Measurements from ENCODE around the gene PRRC2A.

DNA sequence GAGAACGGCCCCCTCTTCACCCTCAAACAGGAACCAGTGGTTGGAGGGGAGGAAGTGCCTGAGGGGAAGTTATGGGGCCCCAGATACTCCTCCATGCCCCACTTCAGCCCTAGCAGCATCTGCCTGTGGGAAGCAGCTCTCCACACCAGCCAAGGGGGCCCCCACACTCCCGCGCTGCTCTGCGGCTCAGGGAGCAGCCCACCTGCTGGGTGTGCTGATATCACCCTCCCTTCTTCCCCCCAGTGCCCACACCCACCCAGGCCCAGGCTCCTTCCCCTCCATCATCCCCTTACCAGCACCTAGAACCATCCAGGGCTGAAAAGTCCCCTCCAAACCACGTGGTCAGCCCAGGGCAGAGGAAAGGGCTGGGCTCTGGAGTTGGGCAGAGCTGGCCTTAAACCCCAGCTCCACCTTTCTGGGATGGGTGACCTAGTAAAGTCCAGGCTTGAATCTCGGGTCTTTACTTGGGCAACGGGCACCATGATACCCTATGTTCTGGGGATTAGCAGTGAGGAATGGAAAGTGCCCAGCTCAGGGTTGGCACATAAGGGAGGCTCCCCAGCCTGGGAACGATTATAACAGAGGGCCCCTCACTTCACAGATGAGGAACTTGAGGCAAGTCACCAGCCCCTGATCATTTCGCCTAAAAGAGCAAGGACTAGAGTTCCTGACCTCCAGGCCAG lies 33.8 kb upstream of the PRRC2A start:
- TF ChIP-seq, protein P1, sequence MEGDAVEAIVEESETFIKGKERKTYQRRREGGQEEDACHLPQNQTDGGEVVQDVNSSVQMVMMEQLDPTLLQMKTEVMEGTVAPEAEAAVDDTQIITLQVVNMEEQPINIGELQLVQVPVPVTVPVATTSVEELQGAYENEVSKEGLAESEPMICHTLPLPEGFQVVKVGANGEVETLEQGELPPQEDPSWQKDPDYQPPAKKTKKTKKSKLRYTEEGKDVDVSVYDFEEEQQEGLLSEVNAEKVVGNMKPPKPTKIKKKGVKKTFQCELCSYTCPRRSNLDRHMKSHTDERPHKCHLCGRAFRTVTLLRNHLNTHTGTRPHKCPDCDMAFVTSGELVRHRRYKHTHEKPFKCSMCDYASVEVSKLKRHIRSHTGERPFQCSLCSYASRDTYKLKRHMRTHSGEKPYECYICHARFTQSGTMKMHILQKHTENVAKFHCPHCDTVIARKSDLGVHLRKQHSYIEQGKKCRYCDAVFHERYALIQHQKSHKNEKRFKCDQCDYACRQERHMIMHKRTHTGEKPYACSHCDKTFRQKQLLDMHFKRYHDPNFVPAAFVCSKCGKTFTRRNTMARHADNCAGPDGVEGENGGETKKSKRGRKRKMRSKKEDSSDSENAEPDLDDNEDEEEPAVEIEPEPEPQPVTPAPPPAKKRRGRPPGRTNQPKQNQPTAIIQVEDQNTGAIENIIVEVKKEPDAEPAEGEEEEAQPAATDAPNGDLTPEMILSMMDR (IDR thresholded peaks at IDR 0.05; ENCODE audit: poor library complexity, severe bottlenecking): no peak
- no peak for TF ChIP-seq POLR2AphosphoS5 (IDR thresholded peaks at IDR 0.05)
- TF ChIP-seq, protein P2, sequence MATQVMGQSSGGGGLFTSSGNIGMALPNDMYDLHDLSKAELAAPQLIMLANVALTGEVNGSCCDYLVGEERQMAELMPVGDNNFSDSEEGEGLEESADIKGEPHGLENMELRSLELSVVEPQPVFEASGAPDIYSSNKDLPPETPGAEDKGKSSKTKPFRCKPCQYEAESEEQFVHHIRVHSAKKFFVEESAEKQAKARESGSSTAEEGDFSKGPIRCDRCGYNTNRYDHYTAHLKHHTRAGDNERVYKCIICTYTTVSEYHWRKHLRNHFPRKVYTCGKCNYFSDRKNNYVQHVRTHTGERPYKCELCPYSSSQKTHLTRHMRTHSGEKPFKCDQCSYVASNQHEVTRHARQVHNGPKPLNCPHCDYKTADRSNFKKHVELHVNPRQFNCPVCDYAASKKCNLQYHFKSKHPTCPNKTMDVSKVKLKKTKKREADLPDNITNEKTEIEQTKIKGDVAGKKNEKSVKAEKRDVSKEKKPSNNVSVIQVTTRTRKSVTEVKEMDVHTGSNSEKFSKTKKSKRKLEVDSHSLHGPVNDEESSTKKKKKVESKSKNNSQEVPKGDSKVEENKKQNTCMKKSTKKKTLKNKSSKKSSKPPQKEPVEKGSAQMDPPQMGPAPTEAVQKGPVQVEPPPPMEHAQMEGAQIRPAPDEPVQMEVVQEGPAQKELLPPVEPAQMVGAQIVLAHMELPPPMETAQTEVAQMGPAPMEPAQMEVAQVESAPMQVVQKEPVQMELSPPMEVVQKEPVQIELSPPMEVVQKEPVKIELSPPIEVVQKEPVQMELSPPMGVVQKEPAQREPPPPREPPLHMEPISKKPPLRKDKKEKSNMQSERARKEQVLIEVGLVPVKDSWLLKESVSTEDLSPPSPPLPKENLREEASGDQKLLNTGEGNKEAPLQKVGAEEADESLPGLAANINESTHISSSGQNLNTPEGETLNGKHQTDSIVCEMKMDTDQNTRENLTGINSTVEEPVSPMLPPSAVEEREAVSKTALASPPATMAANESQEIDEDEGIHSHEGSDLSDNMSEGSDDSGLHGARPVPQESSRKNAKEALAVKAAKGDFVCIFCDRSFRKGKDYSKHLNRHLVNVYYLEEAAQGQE (IDR thresholded peaks at IDR 0.05; ENCODE audit: borderline replicate concordance): no peak

All from neural cell (in vitro differentiated cells).